WTC11 (cell line): ENCODE results near the gene NOS3. TPM values are rescaled to one million over a fixed set of nuclear protein-coding genes. Genes with fewer than 3 reads are reported as not detected.

Source experiments
- ATAC-seq: fragments of 200-7000 bp; cut with Tn5 transposase; 2 replicates; pipeline ENCODE4 v1.10.0; 2021; ENCODE audit warnings: mild to moderate bottlenecking, moderate library complexity
- Bru-seq: library from RNA; stranded (reverse); fragments of 400-500 nt; gene quantifications from one replicate; lab custom pipeline; 2021; lab: Mats Ljungman, UMichigan
- CTCF ChIA-PET: fragments of 300-600 bp; sonication (Branson Sonifier 250); formaldehyde crosslinking; loops from one replicate; lab custom pipeline; 2021; ENCODE audit warnings: antibody characterized with exemption; lab: Charles Lee
- POLR2A ChIA-PET: fragments of 350-600 bp; sonication (Branson Sonifier 250); formaldehyde crosslinking; loops from one replicate; lab custom pipeline; 2021; ENCODE audit warnings: antibody characterized with exemption; lab: Charles Lee
- DNase-seq: peaks from one replicate; pipeline ENCODE4 v3.0.0; 2021; ENCODE audit warnings: low spot score
- H3K27ac Mint-ChIP-seq: 2 replicates; pipeline ENCODE4 v1.8.0; 2021; ENCODE audit warnings: mixed read lengths
- H3K27me3 Mint-ChIP-seq: 2 replicates; pipeline ENCODE4 v1.8.0; 2021; ENCODE audit warnings: low read depth, mild to moderate bottlenecking, moderate library complexity, mixed read lengths
- H3K36me3 Mint-ChIP-seq: 2 replicates; pipeline ENCODE4 v1.8.0; 2021; ENCODE audit warnings: mixed read lengths
- H3K4me1 Mint-ChIP-seq: 2 replicates; pipeline ENCODE4 v1.8.0; 2022; ENCODE audit warnings: mixed read lengths
- H3K4me3 Mint-ChIP-seq: 2 replicates; pipeline ENCODE4 v1.8.0; 2021; ENCODE audit warnings: mild to moderate bottlenecking, moderate library complexity, mixed read lengths
- H3K9me3 Mint-ChIP-seq: 2 replicates; pipeline ENCODE4 v1.8.0; 2021; ENCODE audit warnings: mixed read lengths
- ELF4 ChIP-seq: sonication (generic); formaldehyde crosslinking; IDR thresholded peaks from 2 replicates; pipeline ENCODE4 v1.8.1; 2022; ENCODE audit warnings: low read depth, mild to moderate bottlenecking, moderate library complexity, missing genetic modification reagents
- FOXP1 ChIP-seq: sonication (generic); formaldehyde crosslinking; IDR thresholded peaks from 2 replicates; pipeline ENCODE4 v1.8.0; 2022; ENCODE audit warnings: missing genetic modification reagents, mild to moderate bottlenecking, moderate library complexity, borderline replicate concordance
- GABPB1 ChIP-seq: sonication (generic); formaldehyde crosslinking; IDR thresholded peaks from 2 replicates; pipeline ENCODE4 v1.8.1; 2023; ENCODE audit warnings: mild to moderate bottlenecking, missing genetic modification reagents
- MXD4 ChIP-seq: fragments of 250-450 bp; sonication (Bioruptor Pico); IDR thresholded peaks from 2 replicates; pipeline ENCODE4 v1.8.0; 2021; ENCODE audit warnings: mild to moderate bottlenecking, moderate library complexity, borderline replicate concordance
- NFE2L1 ChIP-seq: sonication (generic); formaldehyde crosslinking; IDR thresholded peaks from 2 replicates; pipeline ENCODE4 v1.8.1; 2023; ENCODE audit warnings: missing genetic modification reagents
- NFYB ChIP-seq: sonication (generic); formaldehyde crosslinking; conservative IDR thresholded peaks from 2 replicates; pipeline ENCODE4 v1.8.0; 2022; ENCODE audit warnings: low read depth, missing genetic modification reagents
- SMAD4 ChIP-seq: sonication (generic); formaldehyde crosslinking; IDR thresholded peaks from 2 replicates; pipeline ENCODE4 v1.8.0; 2022; ENCODE audit warnings: mild to moderate bottlenecking, missing genetic modification reagents
- SOX15 ChIP-seq: fragments of 250-450 bp; sonication (Bioruptor Pico); IDR thresholded peaks from 2 replicates; pipeline ENCODE4 v1.9.0; 2021; ENCODE audit warnings: mild to moderate bottlenecking
- ZNF121 ChIP-seq: sonication (generic); formaldehyde crosslinking; IDR thresholded peaks from 2 replicates; pipeline ENCODE4 v1.8.0; 2023; ENCODE audit warnings: missing genetic modification reagents
- ZNF219 ChIP-seq: sonication (generic); formaldehyde crosslinking; IDR thresholded peaks from 2 replicates; pipeline ENCODE4 v1.8.0; 2023; ENCODE audit warnings: missing genetic modification reagents, mild to moderate bottlenecking, borderline replicate concordance
- ZNF423 ChIP-seq: fragments of 250-450 bp; sonication (Bioruptor Pico); IDR thresholded peaks from 2 replicates; pipeline ENCODE4 v2.1.2; 2022; ENCODE audit warnings: mild to moderate bottlenecking, moderate library complexity
- long read RNA-seq, 3 experiments: library from RNA in 1 of 3; library from capped mRNA in 1 of 3; library from polyadenylated mRNA in 1 of 3; unstranded in 2 of 3; stranded (forward) in 1 of 3; transcript quantifications; one replicate each; pipeline ENCODE4 v2.0.0, GENCODE V29; 2021
- total RNA-seq: library from RNA; stranded (reverse); gene quantifications from 3 replicates; pipeline ENCODE4 v1.2.3, GENCODE V29; 2021
- TF ChIP-seq, protein P1 (sequence below): fragments of 250-450 bp; sonication (Bioruptor Pico); IDR thresholded peaks from 2 replicates; pipeline ENCODE4 v1.8.0; 2021; ENCODE audit warnings: mild to moderate bottlenecking
- TF ChIP-seq, protein P2 (sequence below): sonication (generic); formaldehyde crosslinking; IDR thresholded peaks from 2 replicates; pipeline ENCODE4 v1.8.1; 2022; ENCODE audit warnings: mild to moderate bottlenecking, missing genetic modification reagents, moderate library complexity, borderline replicate concordance
- TF ChIP-seq, protein P3 (sequence below): sonication (generic); formaldehyde crosslinking; IDR thresholded peaks from 2 replicates; pipeline ENCODE4 v1.8.1; 2022; ENCODE audit warnings: missing genetic modification reagents, borderline replicate concordance
- TF ChIP-seq, protein P4 (sequence below): sonication (generic); formaldehyde crosslinking; IDR thresholded peaks from 2 replicates; pipeline ENCODE4 v1.8.0; 2022; ENCODE audit warnings: mild to moderate bottlenecking, missing genetic modification reagents
- TF ChIP-seq, protein P5 (sequence below): sonication (generic); formaldehyde crosslinking; IDR thresholded peaks from 2 replicates; pipeline ENCODE4 v1.8.1; 2023; ENCODE audit warnings: mild to moderate bottlenecking, moderate library complexity, missing genetic modification reagents
- TF ChIP-seq, protein P6 (sequence below): sonication (generic); formaldehyde crosslinking; IDR thresholded peaks from 2 replicates; pipeline ENCODE4 v1.8.0; 2022; ENCODE audit warnings: mild to moderate bottlenecking, missing genetic modification reagents

Gene NOS3
- total RNA-seq: 5.7 to 7.0 TPM (median 6.6 TPM) in 3 replicates
- Bru-seq, nascent RNA: percentile 29 among the genes with signal in this experiment
- long read RNA-seq, experiment 1, transcript NOS3-209 (6 exons, 1,111 nt): major isoform, 7 of 19 reads
- long read RNA-seq, experiment 1, partial matches to known transcripts: 8 of 19 reads
- long read RNA-seq, experiment 1, other reads (novel, unspliced or antisense): 3 of 19 reads
- long read RNA-seq, experiment 2, partial matches to known transcripts: 2 of 6 reads
- long read RNA-seq, experiment 2, other reads (novel, unspliced or antisense): 2 of 6 reads
- long read RNA-seq, experiment 3, partial matches to known transcripts: 0 of 4 reads
- long read RNA-seq, experiment 3, other reads (novel, unspliced or antisense): 0 of 4 reads

DNA sequence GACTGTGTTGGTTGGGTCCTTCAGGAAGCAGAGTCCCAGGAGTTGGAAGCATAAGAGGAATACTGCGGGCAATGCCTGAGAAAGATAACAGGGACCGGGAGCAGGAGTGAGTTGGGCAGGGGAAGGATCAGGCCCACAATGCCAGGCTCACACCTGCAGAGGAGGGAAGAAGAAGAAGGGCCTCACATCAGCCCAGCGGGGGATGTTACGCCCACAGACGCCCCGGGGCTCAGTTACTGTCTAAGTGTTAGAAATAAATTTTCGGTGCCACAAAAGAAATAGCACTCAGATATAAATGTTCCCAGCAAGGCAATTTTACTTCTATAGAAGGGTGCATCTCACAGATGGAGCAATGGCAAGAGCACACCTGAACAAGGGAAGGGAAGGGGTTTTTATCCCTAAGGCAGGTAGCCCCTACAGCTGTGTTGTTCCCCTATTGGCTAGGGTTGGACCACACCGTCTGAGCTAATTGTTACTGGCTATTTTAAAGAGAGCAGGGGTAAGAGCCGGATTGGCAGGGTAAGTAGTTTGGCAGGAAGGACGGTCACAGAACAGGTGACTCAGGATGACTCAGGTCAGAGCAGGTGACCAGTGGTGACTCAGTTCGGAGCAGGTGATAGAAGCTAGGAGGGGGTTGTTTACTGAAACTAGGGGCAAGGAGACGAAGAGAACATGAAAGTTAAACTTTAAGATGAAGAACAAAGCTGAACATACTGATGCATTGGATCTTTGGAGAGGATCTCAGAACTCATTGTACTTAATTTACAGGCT is at the start of gene NOS3:
Gene NOS3, plus strand, starts transcription at position 602 of the 771 bp plus-strand sequence. CDS start 2,787 bp downstream, outside the sequence.
- H3K27me3 Mint-ChIP-seq: peaks cover 22% of the 10 kb centered on the region
- peaks cover 12% of the 10 kb centered on the region for H3K36me3 Mint-ChIP-seq
- ATAC-seq (no peak), DNase-seq (no peak)
- CTCF ChIA-PET: interaction anchor here (1.1 to 3.3 kb wide), 6 partner anchors 15 to 254 kb away, joined by 3 to 33 read pairs (median 6); no protein-coding TSS in a partner anchor
- H3K4me1 Mint-ChIP-seq: peaks cover 37% of the 10 kb centered on the region
- TF ChIP-seq MXD4 (CRISPR knock-in tag): no peak
- TF ChIP-seq, protein P1, sequence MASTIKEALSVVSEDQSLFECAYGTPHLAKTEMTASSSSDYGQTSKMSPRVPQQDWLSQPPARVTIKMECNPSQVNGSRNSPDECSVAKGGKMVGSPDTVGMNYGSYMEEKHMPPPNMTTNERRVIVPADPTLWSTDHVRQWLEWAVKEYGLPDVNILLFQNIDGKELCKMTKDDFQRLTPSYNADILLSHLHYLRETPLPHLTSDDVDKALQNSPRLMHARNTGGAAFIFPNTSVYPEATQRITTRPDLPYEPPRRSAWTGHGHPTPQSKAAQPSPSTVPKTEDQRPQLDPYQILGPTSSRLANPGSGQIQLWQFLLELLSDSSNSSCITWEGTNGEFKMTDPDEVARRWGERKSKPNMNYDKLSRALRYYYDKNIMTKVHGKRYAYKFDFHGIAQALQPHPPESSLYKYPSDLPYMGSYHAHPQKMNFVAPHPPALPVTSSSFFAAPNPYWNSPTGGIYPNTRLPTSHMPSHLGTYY (CRISPR knock-in tag): no peak
- no peak for TF ChIP-seq ZNF219 (CRISPR knock-in tag)
- no peak for TF ChIP-seq GABPB1
- no peak for TF ChIP-seq SOX15 (CRISPR knock-in tag)
- TF ChIP-seq ELF4 (CRISPR knock-in tag): no peak
- TF ChIP-seq, protein P2, sequence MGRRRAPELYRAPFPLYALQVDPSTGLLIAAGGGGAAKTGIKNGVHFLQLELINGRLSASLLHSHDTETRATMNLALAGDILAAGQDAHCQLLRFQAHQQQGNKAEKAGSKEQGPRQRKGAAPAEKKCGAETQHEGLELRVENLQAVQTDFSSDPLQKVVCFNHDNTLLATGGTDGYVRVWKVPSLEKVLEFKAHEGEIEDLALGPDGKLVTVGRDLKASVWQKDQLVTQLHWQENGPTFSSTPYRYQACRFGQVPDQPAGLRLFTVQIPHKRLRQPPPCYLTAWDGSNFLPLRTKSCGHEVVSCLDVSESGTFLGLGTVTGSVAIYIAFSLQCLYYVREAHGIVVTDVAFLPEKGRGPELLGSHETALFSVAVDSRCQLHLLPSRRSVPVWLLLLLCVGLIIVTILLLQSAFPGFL (CRISPR knock-in tag): no peak
- TF ChIP-seq FOXP1 (CRISPR knock-in tag): no peak
- no peak for TF ChIP-seq ZNF423 (CRISPR knock-in tag)
- TF ChIP-seq NFE2L1 (CRISPR knock-in tag): no peak
- TF ChIP-seq, protein P3, sequence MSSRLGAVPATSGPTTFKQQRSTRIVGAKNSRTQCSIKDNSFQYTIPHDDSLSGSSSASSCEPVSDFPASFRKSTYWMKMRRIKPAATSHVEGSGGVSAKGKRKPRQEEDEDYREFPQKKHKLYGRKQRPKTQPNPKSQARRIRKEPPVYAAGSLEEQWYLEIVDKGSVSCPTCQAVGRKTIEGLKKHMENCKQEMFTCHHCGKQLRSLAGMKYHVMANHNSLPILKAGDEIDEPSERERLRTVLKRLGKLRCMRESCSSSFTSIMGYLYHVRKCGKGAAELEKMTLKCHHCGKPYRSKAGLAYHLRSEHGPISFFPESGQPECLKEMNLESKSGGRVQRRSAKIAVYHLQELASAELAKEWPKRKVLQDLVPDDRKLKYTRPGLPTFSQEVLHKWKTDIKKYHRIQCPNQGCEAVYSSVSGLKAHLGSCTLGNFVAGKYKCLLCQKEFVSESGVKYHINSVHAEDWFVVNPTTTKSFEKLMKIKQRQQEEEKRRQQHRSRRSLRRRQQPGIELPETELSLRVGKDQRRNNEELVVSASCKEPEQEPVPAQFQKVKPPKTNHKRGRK (CRISPR knock-in tag): no peak
- TF ChIP-seq, protein P4, sequence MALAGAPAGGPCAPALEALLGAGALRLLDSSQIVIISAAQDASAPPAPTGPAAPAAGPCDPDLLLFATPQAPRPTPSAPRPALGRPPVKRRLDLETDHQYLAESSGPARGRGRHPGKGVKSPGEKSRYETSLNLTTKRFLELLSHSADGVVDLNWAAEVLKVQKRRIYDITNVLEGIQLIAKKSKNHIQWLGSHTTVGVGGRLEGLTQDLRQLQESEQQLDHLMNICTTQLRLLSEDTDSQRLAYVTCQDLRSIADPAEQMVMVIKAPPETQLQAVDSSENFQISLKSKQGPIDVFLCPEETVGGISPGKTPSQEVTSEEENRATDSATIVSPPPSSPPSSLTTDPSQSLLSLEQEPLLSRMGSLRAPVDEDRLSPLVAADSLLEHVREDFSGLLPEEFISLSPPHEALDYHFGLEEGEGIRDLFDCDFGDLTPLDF: no peak
- TF ChIP-seq, protein P5, sequence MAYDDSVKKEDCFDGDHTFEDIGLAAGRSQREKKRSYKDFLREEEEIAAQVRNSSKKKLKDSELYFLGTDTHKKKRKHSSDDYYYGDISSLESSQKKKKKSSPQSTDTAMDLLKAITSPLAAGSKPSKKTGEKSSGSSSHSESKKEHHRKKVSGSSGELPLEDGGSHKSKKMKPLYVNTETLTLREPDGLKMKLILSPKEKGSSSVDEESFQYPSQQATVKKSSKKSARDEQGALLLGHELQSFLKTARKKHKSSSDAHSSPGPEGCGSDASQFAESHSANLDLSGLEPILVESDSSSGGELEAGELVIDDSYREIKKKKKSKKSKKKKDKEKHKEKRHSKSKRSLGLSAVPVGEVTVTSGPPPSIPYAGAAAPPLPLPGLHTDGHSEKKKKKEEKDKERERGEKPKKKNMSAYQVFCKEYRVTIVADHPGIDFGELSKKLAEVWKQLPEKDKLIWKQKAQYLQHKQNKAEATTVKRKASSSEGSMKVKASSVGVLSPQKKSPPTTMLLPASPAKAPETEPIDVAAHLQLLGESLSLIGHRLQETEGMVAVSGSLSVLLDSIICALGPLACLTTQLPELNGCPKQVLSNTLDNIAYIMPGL (CRISPR knock-in tag): no peak
- TF ChIP-seq ZNF121 (CRISPR knock-in tag): no peak
- TF ChIP-seq, protein P6, sequence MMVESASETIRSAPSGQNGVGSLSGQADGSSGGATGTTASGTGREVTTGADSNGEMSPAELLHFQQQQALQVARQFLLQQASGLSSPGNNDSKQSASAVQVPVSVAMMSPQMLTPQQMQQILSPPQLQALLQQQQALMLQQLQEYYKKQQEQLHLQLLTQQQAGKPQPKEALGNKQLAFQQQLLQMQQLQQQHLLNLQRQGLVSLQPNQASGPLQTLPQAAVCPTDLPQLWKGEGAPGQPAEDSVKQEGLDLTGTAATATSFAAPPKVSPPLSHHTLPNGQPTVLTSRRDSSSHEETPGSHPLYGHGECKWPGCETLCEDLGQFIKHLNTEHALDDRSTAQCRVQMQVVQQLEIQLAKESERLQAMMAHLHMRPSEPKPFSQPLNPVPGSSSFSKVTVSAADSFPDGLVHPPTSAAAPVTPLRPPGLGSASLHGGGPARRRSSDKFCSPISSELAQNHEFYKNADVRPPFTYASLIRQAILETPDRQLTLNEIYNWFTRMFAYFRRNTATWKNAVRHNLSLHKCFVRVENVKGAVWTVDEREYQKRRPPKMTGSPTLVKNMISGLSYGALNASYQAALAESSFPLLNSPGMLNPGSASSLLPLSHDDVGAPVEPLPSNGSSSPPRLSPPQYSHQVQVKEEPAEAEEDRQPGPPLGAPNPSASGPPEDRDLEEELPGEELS (CRISPR knock-in tag): no peak
- TF ChIP-seq SMAD4 (CRISPR knock-in tag): no peak
- TF ChIP-seq NFYB (CRISPR knock-in tag): no peak
- no peak within 1 kb of the TSS for H3K27ac Mint-ChIP-seq
- H3K4me3 Mint-ChIP-seq: no peak within 1 kb of the TSS
- peaks cover 15% of the 10 kb centered on the region for H3K9me3 Mint-ChIP-seq
- POLR2A ChIA-PET: no interaction called here
